ENCODE data around the gene CTDSPL2.
"Not testable (repeated sequence)": the region's sequence is repeated elsewhere in the genome, so short reads cannot be mapped to it uniquely, and the experiment has no call there.

Gene CTDSPL2

GRCh38 chr15:44485880-44486279, 58.5 kb downstream of the CTDSPL2 start:
- DNase-seq (ENCODE audit: low spot score), result no peak

GRCh38 chr15:44489464-44489863, 62.0 kb downstream of the CTDSPL2 start:
- DNase-seq (ENCODE audit: low spot score), result peak; percentile 45

GRCh38 chr15:44490622-44491021, 63.2 kb downstream of the CTDSPL2 start:
- DNase-seq (ENCODE audit: low spot score), result no peak

GRCh38 chr15:44492040-44492439, 64.6 kb downstream of the CTDSPL2 start:
- no peak for DNase-seq (ENCODE audit: low spot score)

GRCh38 chr15:44492672-44493071, 65.2 kb downstream of the CTDSPL2 start:
- DNase-seq (ENCODE audit: low spot score), result no peak

- DNase-seq (ENCODE audit: low spot score), result no peak
These were observed 68.1 kb downstream of the CTDSPL2 start for GRCh38 chr15:44495562-44495961.

- no peak for DNase-seq (ENCODE audit: low spot score)
These were observed 73.1 kb downstream of the CTDSPL2 start for GRCh38 chr15:44500555-44500954.

GRCh38 chr15:44501768-44502366, 74.4 kb downstream of the CTDSPL2 start:
- DNase-seq (ENCODE audit: low spot score), result peak; percentile 45

- DNase-seq (ENCODE audit: low spot score), result no peak
These were observed 89.0 kb downstream of the CTDSPL2 start for GRCh38 chr15:44516436-44516835.

GRCh38 chr15:44519537-44519936, 92.1 kb downstream of the CTDSPL2 start:
- DNase-seq (ENCODE audit: low spot score), result no peak

DNA sequence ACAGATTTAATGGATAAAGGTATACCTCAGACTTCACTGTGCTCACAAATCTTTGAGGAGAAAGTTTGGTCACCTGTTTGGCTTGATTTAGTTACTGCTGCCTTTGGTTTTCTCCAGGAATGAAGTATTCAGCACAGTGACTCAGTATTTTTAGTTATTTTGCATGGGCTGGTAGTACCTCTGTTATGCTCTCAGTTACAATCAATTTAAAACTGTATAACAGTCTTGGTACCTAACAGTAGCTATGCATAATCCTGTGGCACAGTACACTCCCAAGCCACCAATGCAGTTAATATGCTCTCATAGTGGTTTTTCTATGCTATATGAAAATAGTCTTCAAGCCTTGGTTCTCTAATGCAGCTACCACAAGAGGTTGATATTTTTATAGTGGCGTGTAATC, 97.6 kb downstream of the CTDSPL2 start:
- no peak for DNase-seq (ENCODE audit: low spot score)

- DNase-seq (ENCODE audit: low spot score), result no peak
These were observed 99.8 kb downstream of the CTDSPL2 start for GRCh38 chr15:44527241-44527640.

DNA sequence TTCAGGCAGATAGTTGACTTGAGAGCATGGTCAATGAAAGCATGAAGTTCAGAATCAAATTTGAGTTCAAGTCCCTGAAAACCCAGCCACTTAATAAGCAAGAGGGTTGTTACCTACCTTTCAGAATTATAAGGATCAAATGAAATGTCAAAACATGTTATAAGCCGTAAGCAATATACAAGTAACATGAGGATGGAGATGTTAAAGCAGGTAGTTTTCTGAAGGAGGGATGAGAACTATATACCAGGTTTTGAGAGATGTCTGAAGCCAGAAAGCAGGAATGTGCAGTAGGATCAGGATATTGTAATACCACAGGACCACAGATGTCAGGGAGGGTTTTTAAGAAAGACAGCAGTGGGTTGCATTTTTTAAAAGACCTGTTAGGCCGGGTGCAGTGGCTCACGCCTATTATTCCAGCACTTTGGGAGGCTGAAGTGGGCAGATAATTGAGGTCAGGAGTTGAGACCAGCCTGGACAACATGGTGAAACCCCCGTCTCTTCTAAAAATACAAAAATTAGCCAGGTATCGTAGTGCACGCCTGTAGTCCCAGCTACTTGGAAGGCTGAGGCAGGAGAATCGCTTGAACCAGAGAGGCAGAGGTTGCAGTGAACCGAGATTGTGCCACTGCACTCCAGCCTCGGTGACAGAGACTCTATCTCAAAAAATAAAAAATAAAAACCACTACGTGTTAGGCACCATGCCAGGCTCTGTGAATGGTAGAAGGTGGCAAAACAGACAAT, 102.6 kb downstream of the CTDSPL2 start:
- DNase-seq (ENCODE audit: low spot score), result no peak

DNA sequence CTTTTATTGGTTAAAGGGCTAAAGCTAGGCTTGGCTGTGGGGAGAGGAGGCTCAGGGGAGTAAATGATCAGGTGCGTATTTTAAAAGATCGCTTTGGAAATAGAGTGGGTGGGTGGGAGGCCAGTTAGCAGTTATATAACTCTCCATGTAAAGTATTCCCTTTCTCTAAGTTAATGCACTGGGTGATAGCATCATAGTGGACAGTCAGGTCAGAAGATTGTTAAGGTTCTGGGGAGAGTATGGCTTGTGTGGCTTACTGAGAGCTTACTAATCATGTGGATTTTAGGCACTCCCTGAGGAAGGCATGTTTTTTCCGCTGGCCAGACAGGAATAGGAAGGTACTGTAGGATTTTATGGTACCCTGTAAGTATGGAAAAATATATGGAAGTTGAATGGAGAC, 103.2 kb downstream of the CTDSPL2 start:
- no peak for DNase-seq (ENCODE audit: low spot score)

GRCh38 chr15:44532275-44532674, 104.8 kb downstream of the CTDSPL2 start:
- not testable (repeated sequence) for DNase-seq (ENCODE audit: low spot score)

GRCh38 chr15:44532689-44533088, 105.3 kb downstream of the CTDSPL2 start:
- DNase-seq (ENCODE audit: low spot score), result no peak

- no peak for DNase-seq (ENCODE audit: low spot score)
These were observed 107.7 kb downstream of the CTDSPL2 start for GRCh38 chr15:44535092-44535491.

DNA sequence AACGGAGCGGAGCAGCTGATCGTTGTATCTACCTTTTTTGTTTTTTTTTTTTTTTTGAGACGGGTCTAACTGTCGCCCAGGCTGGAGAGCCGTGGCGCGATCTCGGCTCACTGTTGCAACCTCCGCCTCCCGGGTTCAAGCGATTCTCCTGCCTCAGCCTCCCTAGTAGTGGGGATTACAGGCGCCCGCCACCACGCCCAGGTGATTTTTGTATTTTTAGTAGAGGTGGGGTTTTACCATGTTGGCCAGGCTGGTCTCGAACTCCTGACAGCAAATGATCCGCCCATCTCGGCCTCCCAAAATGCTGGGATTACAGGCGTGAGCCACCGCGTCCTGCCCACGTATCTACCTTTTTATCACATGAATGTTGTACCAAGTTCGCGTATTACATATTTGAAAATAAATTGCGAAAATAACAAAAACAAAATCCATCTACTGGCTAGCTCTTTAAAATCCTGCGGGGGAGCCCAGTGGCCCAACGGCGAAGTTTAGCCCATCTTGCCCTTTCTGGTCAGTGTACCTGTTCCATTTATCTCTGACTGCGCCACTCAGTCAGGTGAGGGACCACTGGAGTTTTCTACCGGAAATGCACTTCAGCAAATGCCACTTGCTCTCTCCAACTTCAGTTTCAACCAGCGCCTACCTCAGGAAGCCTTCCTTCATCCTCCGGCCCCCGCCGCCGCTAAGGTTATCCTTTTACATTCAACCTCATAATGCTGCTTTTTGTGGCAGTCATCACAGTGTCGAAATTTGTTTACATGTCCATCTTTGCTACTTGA, 108.3 kb downstream of the CTDSPL2 start:
- peak; percentile 14 for DNase-seq (ENCODE audit: low spot score)

GRCh38 chr15:44536302-44536961, 109.0 kb downstream of the CTDSPL2 start:
- DNase-seq (ENCODE audit: low spot score), result peak; percentile 89

DNA sequence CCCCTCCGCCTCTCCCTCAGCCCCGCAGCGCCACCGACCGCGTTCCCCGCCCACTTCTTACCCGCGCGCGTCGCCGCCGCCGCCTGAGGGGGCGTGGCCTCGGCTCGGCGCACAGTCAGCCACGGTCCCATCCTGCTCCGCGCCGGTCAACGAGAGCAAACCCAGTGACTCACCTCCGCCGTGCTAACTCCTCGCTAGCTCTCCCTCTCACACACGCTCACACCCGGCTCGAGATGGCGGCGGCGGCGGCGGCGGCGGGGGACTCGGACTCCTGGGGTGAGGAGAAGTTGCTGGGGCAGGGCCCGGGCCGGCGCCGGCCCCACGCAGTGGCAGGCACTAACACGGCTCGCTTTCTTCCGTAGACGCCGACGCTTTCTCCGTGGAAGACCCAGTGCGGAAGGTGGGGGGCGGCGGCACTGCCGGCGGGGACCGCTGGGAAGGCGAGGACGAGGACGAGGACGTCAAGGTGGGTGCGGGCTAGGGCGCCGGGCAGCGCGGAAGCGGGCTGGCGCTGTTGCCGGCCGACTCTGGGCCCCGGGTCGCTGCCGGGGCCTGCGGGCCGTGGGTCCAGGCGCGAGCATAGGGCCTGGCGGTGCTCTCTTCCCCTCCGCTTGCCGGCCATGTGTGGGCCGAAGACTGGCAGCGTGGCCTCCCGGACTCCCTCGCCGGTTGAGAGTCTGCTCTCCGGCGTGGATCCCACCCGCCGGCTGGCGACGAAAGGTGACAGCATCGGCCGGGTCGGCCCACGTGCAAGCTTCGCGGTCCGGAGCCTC, 109.7 kb downstream of the CTDSPL2 start, which contains the start of gene EIF3J:
EIF3J (plus strand) TSS at position 186 of the 773 bp plus-strand sequence; CDS start at position 234, 48 bp downstream.
- peak; percentile 96 for DNase-seq (ENCODE audit: low spot score)

- no peak for DNase-seq (ENCODE audit: low spot score)
These were observed 110.4 kb downstream of the CTDSPL2 start for GRCh38 chr15:44537735-44538240.
